ENCODE results near the gene GRIK1. TPM values are rescaled to one million over a fixed set of nuclear protein-coding genes. Genes with fewer than 3 reads are reported as not detected.

The GRIK1 gene
- total RNA-seq, 1 experiment from 2014 or later, result not detected

DNA sequence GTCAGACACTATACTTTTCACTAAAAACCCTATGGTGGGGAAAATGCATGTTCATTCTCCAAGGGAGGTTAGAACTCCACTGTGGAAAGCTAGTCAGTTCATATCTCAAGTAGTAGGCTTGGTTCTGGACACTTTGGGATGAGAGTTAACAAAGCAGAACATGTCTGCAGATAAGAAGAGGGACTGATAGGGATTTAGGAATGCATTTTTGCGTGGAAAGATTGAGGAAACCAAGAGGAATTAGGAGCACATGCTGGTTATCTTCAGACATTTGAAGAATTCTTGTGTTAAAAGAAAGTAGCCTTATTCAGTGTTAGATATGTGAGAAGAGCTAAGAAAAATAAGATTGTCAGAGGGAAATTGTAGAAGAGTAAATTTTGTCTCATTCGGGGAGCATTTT, 1.2 kb upstream of the GRIK1 start:
- DNase-seq, result no peak
- Histone ChIP-seq H3K36me3 (replicated peaks; ENCODE audit: control insufficient read depth, insufficient read depth, low read length) (no peaks in the 10 kb centered on the region), H3K27me3 (ENCODE audit: control insufficient read depth, insufficient read depth, low read length) (peaks cover 51% of the 10 kb centered on the region), H3K4me3 (ENCODE audit: insufficient read depth, low read depth, low read length) (no peak overlapping the region)

DNA sequence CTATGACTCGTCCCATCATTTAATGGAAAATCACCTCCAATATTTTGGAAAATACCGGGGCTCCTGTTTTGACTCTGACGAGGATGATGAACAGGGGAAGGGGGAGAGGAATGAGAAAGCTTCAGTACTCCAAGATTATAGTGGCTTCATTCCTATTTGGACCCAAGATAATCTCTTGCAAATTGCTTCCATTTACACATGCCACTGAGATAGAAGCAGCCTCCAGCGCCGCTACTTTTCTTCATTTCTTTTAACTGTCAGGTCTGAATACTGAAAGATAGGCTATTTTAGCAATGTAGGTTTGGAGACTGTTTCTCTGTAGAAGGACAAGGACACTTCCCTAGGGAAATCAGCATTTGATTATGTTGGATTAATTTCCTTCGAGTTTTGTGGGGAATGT, 565 bp upstream of the GRIK1 start:
- H3K27me3 ChIP-seq (ENCODE audit: control insufficient read depth, insufficient read depth, low read length), result peaks cover 51% of the 10 kb centered on the region
- H3K36me3 ChIP-seq (replicated peaks; ENCODE audit: control insufficient read depth, insufficient read depth, low read length), result no peaks in the 10 kb centered on the region
- peak overlapping the region; percentile 54; the same call in 1 of the 2 replicates for H3K4me3 ChIP-seq (ENCODE audit: insufficient read depth, low read depth, low read length)

DNA sequence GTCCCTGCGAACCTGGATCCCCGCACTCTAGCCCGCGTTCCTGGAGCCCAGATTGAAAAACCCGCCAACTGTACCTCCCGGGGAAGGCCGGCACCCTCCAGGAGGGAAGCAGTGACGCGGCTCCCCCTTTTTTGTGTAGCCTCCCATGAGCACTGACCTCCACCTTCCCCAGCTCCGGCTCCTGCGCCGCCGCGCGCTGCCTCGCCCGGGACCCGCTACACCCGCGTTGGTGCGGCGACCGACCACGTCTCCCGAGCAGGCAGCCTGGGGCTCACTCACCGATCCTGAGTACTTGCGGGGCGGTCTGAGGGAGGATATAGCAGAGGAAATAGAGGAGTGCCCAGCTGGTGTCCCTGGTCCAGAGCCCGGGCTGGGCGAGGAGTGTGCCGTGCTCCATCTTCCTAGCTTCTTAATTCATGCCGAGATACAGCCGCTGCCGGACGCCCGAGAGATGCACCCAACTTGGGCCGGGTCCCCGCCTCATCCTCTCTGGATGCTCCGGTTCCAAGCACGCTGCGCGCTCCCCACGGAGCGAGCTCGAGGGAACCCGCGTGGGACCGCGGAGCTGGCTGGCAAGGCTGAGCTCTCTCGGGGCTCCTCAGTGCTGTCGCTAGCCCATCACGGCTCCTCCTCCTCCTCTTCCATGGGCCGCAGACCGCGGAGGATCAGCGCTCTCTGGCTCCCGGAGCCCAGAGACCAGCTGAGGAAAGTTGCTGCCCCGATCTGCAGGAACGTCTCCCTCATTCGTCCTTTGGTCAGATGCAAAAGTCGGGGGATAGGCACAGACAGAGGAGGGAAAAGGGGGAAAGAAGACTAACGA, 482 bp downstream of the GRIK1 start:
- Histone ChIP-seq H3K4me3 (ENCODE audit: insufficient read depth, low read depth, low read length) (peak overlapping the region; percentile 54), H3K27me3 (ENCODE audit: control insufficient read depth, insufficient read depth, low read length) (peaks cover 51% of the 10 kb centered on the region), H3K36me3 (replicated peaks; ENCODE audit: control insufficient read depth, insufficient read depth, low read length) (no peaks in the 10 kb centered on the region)
- peak; percentile 52 for DNase-seq

More for the DNA sequence above, 565 bp upstream of the GRIK1 start:
- DNase-seq, result no peak

DNA sequence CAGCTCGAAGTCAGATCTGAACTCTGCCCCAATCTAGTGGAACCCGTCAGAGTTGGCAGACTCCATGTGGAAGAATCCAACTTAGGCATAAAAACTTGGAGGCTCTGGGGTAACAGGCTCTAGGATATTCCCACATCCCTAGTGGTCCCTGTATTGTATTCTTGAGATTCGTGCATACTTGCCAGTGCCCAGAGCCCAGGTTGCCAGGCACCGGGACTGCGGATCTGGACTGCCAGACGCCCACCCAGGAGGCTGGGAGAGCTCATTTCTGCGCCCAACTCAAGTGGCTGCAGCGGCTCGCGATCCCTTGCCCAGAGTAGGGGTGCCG, 1.1 kb downstream of the GRIK1 start:
- Histone ChIP-seq H3K36me3 (replicated peaks; ENCODE audit: control insufficient read depth, insufficient read depth, low read length) (no peaks in the 10 kb centered on the region), H3K27me3 (ENCODE audit: control insufficient read depth, insufficient read depth, low read length) (peaks cover 51% of the 10 kb centered on the region), H3K4me3 (ENCODE audit: insufficient read depth, low read depth, low read length) (peak overlapping the region; percentile 54)
- no peak for DNase-seq

DNA sequence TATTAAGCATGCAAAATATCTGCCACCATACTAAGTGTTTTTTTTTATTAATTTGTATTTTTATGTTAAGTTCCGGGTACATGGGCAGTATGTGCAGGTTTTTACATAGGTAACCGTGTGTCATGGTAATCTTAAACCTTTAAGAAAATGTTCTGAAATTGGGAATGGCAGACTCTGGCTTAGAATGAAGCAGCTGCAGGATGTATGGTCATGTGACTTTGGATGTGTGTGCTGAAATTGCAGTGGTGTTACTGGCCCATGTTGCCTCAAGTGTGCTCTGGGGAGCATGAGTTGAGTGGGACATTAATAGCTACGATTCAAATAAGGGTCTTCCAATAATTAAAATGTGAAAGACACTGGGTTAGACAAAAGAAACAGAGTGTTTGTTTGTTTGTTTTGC, 6.7 kb downstream of the GRIK1 start:
- no peak for DNase-seq
- peaks cover 15% of the 10 kb centered on the region for H3K27me3 ChIP-seq (ENCODE audit: control insufficient read depth, insufficient read depth, low read length)
- H3K4me3 ChIP-seq (ENCODE audit: insufficient read depth, low read depth, low read length), result no peak overlapping the region
- H3K36me3 ChIP-seq (replicated peaks; ENCODE audit: control insufficient read depth, insufficient read depth, low read length), result no peaks in the 10 kb centered on the region

DNA sequence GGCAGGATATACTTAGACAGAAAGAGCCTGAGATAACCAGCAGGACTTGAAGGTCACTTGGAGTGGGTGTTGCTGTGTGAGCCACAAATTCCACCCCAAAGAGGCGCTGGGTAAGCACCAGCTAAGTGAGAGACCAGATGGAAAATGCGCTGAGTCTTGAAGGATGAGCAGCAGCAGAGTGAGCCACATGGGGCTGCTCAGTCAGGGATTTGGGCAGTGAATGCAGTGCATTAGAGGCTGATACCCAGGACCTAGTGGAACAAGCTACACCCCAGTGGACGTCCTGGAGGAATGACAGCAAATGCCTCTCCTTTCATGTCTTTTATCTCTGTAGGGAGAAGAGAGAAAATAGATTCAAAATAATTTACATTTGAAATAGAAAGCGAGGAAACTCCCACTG, 11.3 kb downstream of the GRIK1 start:
- no peak for DNase-seq
- H3K36me3 ChIP-seq (replicated peaks; ENCODE audit: control insufficient read depth, insufficient read depth, low read length), result no peaks in the 10 kb centered on the region
- no peak overlapping the region for H3K4me3 ChIP-seq (ENCODE audit: insufficient read depth, low read depth, low read length)
- H3K27me3 ChIP-seq (ENCODE audit: control insufficient read depth, insufficient read depth, low read length), result no peaks in the 10 kb centered on the region; the same call in 1 of the 2 replicates

DNA sequence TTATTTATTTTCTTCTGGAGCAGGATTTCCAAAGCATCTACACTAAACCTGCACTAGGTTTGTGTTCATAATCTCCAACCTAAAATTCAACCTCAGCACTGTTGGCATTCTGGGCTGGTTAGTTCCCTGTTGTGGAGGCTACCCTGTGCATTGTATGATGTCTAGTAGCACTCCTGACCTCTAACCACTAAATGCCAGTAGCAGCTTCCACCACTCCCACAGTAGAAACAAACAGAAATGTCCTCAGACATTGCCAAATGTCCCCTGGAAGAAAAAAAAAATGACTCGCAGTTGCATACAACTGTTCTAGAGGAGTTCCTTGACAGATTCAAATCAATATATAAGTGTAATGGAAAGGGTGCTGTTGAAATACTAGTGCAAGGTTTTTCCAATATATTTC, 18.9 kb downstream of the GRIK1 start:
- no peak overlapping the region for H3K4me3 ChIP-seq (ENCODE audit: insufficient read depth, low read depth, low read length)
- no peaks in the 10 kb centered on the region for H3K27me3 ChIP-seq (ENCODE audit: control insufficient read depth, insufficient read depth, low read length)

DNA sequence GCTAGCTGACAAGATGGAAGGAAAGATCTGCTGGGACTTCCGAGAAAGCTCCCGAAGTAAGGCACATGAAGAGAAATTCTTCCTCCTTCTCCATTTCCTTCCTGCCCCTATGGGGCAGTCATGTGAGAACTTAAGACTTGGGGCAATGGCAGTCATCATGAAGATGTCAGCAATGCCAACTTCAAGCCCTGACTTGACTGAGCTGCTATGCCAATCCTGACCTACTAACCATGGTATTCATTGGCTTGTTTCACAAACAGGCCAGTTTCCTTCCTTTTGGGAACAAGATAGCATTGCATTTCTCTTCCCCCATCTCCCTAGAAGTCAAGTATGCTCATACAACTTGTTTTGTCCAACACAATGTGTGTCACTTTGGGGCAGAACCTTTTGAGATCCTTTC, 25.5 kb downstream of the GRIK1 start:
- Histone ChIP-seq H3K4me3 (ENCODE audit: insufficient read depth, low read depth, low read length) (no peak overlapping the region), H3K27me3 (ENCODE audit: control insufficient read depth, insufficient read depth, low read length) (no peaks in the 10 kb centered on the region), H3K36me3 (replicated peaks; ENCODE audit: control insufficient read depth, insufficient read depth, low read length) (no peaks in the 10 kb centered on the region)
- no peak for DNase-seq

More for the DNA sequence above, 18.9 kb downstream of the GRIK1 start:
- DNase-seq, result no peak
- no peaks in the 10 kb centered on the region for H3K36me3 ChIP-seq (replicated peaks; ENCODE audit: control insufficient read depth, insufficient read depth, low read length)

DNA sequence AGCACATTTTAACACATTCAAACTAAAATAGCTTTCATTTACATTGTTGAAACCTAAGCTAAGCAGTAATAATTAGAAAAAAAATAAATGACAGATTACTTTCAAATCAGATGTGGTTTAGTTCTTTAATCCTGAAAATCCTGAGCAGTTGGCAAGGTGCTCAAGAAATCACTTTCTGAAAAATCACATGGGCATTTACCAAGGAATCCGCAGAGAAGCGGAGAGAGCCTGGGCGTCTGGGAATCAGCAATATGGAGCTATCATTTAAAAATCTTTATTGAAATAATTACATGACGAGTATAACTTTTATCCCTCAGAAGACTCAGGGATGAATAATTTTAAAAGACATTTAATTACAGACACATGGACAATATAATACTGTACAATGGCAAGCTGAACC, 30.2 kb downstream of the GRIK1 start:
- Histone ChIP-seq H3K4me3 (ENCODE audit: insufficient read depth, low read depth, low read length) (no peak overlapping the region), H3K36me3 (replicated peaks; ENCODE audit: control insufficient read depth, insufficient read depth, low read length) (no peaks in the 10 kb centered on the region), H3K27me3 (ENCODE audit: control insufficient read depth, insufficient read depth, low read length) (no peaks in the 10 kb centered on the region)
- DNase-seq, result no peak

DNA sequence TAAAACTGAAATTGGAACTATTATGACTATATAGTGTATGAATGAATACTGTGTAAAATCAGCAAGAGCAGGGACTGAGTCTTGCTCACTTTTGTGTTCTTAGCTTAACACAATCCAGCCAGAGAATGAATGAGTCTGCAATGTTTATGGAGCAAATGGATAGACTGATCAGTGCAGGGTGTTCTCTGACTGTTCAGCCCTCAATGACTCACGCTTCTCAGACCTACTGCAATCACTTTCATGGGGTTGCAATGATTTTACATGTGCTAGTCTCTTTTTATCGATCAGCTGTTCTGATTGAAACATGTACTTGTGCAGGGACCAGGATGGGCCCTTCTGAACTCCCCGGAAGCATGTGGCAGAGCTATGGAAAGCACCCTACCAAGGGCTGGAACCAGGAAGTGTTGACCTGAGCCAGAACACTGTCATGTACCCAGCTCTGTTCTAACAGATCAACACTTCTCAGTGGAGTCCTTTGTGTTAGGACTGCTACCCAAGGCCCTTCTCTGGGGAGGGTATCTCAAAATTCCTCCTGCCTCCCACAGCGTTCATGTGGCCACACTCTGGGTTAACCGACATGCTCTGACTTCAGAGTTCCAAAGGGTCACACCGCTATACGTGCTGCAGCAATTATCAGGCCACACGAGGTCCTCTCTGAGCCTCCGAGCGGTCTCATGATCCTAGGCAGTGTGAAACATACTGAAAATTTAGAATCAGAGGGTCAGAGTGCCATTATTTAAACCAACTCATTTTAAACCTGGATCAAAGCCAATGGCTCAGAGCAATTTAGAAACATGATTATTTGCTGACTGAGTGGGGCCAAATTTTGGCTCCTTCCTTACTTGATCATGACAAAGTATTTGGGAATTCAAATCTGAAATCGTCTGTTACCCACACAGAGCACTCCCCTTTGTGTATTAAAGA, 35.2 kb downstream of the GRIK1 start:
- no peaks in the 10 kb centered on the region for H3K36me3 ChIP-seq (replicated peaks; ENCODE audit: control insufficient read depth, insufficient read depth, low read length)
- no peaks in the 10 kb centered on the region for H3K27me3 ChIP-seq (ENCODE audit: control insufficient read depth, insufficient read depth, low read length)
- H3K4me3 ChIP-seq (ENCODE audit: insufficient read depth, low read depth, low read length), result no peak overlapping the region
- peak; percentile 3 for DNase-seq

DNA sequence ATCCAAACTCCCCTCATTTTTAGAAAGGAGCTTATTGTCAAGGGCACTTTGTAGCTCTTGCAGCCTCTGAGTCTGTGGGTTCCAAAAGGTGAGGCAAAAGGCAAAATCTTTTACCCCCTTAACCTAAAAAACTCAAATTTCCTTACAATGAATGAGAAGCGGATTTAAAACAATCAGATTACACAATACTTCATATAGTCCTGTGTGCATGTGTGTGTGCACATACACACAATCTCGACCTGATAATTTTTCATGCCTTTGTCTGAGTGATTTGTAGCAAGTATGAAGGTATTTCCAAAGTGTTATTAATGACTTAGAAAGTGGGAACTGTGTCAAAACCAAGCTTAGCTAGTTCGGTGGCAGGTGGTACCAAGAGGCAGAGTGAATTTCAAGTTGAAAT, 42.9 kb downstream of the GRIK1 start:
- no peak for DNase-seq
- no peaks in the 10 kb centered on the region for H3K27me3 ChIP-seq (ENCODE audit: control insufficient read depth, insufficient read depth, low read length)
- no peaks in the 10 kb centered on the region for H3K36me3 ChIP-seq (replicated peaks; ENCODE audit: control insufficient read depth, insufficient read depth, low read length)
- H3K4me3 ChIP-seq (ENCODE audit: insufficient read depth, low read depth, low read length), result no peak overlapping the region

DNA sequence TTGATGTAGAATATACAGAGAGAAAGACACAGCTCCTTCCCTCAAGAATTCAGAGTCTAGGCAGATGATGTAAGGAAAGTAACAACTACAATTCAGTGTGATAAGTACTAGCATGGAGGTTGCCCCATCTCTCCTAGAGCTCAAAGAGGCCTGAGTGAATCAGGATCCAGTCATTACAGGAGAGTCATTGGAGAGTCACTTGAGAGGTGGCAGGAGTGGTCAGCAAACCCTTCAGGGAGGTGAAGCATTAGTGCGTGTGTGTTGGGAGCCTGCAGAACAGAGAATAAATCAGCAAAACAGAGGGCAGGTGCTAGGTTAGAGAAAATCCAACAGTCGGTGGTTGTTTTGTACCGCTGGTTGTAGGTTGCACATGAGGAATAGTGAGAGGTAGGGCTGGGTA, 46.1 kb downstream of the GRIK1 start:
- H3K4me3 ChIP-seq (ENCODE audit: insufficient read depth, low read depth, low read length), result no peak overlapping the region

DNA sequence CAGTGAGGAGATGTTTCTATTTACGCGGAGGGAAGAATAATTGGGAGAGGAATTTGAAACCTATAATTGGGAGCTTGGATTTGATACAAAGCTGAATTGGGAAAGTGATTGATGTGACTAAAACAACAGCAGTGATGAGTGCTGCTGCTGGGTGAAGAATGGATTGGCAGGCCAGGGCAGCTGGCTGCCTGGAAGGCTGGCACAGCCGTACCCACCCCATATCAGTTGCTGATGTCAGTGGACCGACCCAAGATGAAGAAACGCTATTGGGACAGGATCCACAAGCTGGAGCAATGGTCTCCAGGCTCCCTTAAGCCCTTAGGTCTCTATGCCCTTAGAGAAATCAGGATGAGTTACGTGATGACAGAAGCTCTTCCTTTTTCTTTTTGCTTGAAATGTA, 47.4 kb downstream of the GRIK1 start:
- H3K4me3 ChIP-seq (ENCODE audit: insufficient read depth, low read depth, low read length), result no peak overlapping the region
- H3K27me3 ChIP-seq (ENCODE audit: control insufficient read depth, insufficient read depth, low read length), result no peaks in the 10 kb centered on the region

More for the DNA sequence above, 46.1 kb downstream of the GRIK1 start:
- no peak for DNase-seq
- Histone ChIP-seq H3K36me3 (replicated peaks; ENCODE audit: control insufficient read depth, insufficient read depth, low read length) (no peaks in the 10 kb centered on the region), H3K27me3 (ENCODE audit: control insufficient read depth, insufficient read depth, low read length) (no peaks in the 10 kb centered on the region)

DNA sequence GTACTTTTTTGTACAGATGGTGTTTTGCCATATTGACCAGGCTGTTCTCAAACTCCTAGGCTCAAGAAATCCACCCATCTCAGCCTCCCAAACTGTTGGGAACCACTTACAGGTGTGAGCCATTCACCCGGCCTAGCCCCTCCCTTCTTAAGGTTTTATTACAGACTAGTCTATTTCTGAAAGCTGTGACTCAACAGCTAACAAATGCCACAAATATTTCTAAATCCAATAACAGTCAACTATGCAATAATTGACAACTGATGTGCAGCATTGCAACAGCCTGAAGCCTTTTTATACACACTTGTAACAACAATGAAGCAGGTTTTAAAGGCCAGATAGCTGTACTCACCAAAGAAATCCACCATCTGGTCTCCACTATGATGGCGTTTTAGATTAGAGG, 51.4 kb downstream of the GRIK1 start:
- Histone ChIP-seq H3K27me3 (ENCODE audit: control insufficient read depth, insufficient read depth, low read length) (no peaks in the 10 kb centered on the region), H3K4me3 (ENCODE audit: insufficient read depth, low read depth, low read length) (no peak overlapping the region), H3K36me3 (replicated peaks; ENCODE audit: control insufficient read depth, insufficient read depth, low read length) (no peaks in the 10 kb centered on the region)
- DNase-seq, result no peak

More for the DNA sequence above, 47.4 kb downstream of the GRIK1 start:
- no peaks in the 10 kb centered on the region for H3K36me3 ChIP-seq (replicated peaks; ENCODE audit: control insufficient read depth, insufficient read depth, low read length)
- DNase-seq, result no peak
